Small intestine (tissue), 7 donors: ENCODE results near the gene SIX4. TPM values are rescaled to one million over a fixed set of nuclear protein-coding genes. Genes with fewer than 3 reads are reported as not detected.

Experiments used
- DNase-seq, 2 donors: peaks; one replicate each; pipeline versions ENCODE4 v3.0.0 to v3.0.0-alpha.2; 2013
- FAIRE-seq: peaks from 2 replicates; lab custom pipeline; 2012; peaks lifted over from hg19 to GRCh38; lab: Jason Lieb, UNC
- H3K27ac ChIP-seq, 3 donors: one replicate each; pipeline ENCODE4 v1.5.1; 2013; ENCODE audit warnings: low read length in 2 of 3, mild to moderate bottlenecking in 2 of 3, control low read depth in 1 of 3, inconsistent platforms in 1 of 3, low read depth in 1 of 3, moderate library complexity in 1 of 3
- H3K27me3 ChIP-seq, 3 donors: one replicate each; pipeline ENCODE4 v1.6.1; 2013; ENCODE audit warnings: low read length in 3 of 3, inconsistent platforms in 1 of 3; ENCODE audit not compliant: control insufficient read depth in 3 of 3, insufficient read depth in 3 of 3
- H3K36me3 ChIP-seq, 3 donors: one replicate each; pipeline ENCODE4 v1.6.1; 2013; ENCODE audit warnings: low read length in 3 of 3, inconsistent platforms in 1 of 3, low read depth in 1 of 3, mild to moderate bottlenecking in 1 of 3, moderate library complexity in 1 of 3; ENCODE audit not compliant: control insufficient read depth in 3 of 3, insufficient read depth in 2 of 3
- H3K4me1 ChIP-seq, 3 donors: one replicate each; pipeline ENCODE4 v1.6.1; 2013; ENCODE audit warnings: low read length in 2 of 3, inconsistent platforms in 1 of 3, low read depth in 1 of 3, mild to moderate bottlenecking in 1 of 3, moderate library complexity in 1 of 3; ENCODE audit not compliant: control insufficient read depth in 3 of 3, insufficient read depth in 2 of 3
- H3K4me3 ChIP-seq, 3 donors: one replicate each; pipeline ENCODE4 v1.5.1; 2013; ENCODE audit warnings: low read length in 3 of 3, control low read depth in 1 of 3, inconsistent platforms in 1 of 3, low read depth in 1 of 3, mild to moderate bottlenecking in 1 of 3, moderate library complexity in 1 of 3
- H3K9me3 ChIP-seq, 2 donors: one replicate each; pipeline ENCODE4 v1.6.1; 2013; ENCODE audit warnings: low read depth in 1 of 2, low read length in 1 of 2; ENCODE audit not compliant: control insufficient read depth in 2 of 2, insufficient read depth in 1 of 2
- WGBS, 3 donors: extraction: QIAGEN DNeasy Blood & Tissue Kit; methylation state at CpG; one replicate each; pipeline ENCODE4 v1.1.7; 2013; 5-methylcytosine and 5-hydroxymethylcytosine counted together
- polyA plus RNA-seq, 4 donors: library from polyadenylated mRNA; stranded (reverse) in 3 of 4; unstranded in 1 of 4; fragments of 200-250 nt in 3 of 4; fragments of 120-200 nt in 1 of 4; gene quantifications; one replicate each; pipeline versions ENCODE4 v1.2.1 to v1.2.3, GENCODE V29; 2013
- donor health status: healthy with polysubstance abuse.
- donor health status: control.
- donor health status: control.
- donor health status: Bipolar disorder and iron deficiency.
- donor health status: healthy.

The SIX4 gene
- polyA plus RNA-seq, 4 donors: 0.12 to 0.25 TPM; not detected in 2

GRCh38 chr14:60756847-60757246, 32.7 kb upstream of the SIX4 start:
- no peaks in the 10 kb centered on the region for H3K9me3 ChIP-seq
- FAIRE-seq: no peak
- H3K27ac ChIP-seq: no peak overlapping the region
- DNase-seq: no peak
- peaks cover 0 to 2% (median 0%) of the 10 kb centered on the region in 3 donors for H3K36me3 ChIP-seq
- no peaks in the 10 kb centered on the region for H3K27me3 ChIP-seq
- no peak overlapping the region for H3K4me3 ChIP-seq
- 55 to 68% (median 64%) methylated on average over 1 of the region's 1 CpG for WGBS, 3 donors
- H3K4me1 ChIP-seq: no peaks in the 10 kb centered on the region

DNA sequence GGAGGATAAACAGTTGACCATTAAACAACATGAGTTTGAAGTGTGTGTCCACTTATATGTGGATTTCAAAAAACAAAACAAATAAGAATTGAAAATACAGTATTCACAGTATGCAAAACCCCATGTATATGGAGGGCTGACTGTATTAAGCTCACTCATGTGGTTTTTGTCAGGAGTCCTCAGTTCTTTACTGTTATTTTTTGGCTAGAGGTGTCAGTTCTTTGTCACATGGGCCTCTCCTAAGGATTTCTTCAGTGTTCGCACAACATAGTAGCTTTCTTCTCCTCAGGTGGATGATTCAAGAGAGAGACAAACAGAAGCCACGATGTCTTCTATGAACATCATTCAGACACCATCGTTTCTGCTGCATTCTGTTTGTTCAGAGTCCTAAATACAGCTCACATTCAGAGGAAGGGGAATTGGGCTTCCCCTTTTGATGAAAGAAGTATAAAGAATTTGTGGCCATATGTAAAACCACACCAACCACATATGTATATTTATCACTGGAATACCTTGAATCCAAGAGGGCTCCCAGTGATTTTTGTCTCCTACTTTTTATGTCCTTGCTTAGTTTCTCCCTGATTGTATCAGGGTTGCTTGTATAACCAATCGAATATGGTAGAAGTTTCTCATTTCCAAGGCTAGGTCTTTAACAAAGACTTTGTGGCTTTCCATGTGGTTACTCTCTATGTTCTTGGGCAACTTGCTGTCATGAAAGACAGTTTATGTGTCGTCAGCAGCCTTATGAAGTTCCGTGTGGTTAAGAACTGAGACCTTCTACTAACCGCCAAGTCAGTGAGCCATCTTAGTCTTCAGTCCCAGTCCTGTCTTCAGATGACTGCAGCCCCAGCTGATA, 29.3 kb upstream of the SIX4 start:
- Histone ChIP-seq H3K4me1 (no peaks in the 10 kb centered on the region), H3K9me3 (no peaks in the 10 kb centered on the region), H3K27ac (peak overlapping the region in 1 of 3 donors; percentile 55), H3K27me3 (no peaks in the 10 kb centered on the region), H3K36me3 (peaks cover 0 to 2% (median 0%) of the 10 kb centered on the region in 3 donors), H3K4me3 (no peak overlapping the region)
- no peak for FAIRE-seq
- DNase-seq: peak; percentile 14 to 70
- WGBS, 3 donors: 72 to 87% (median 77%) methylated on average over 7 of the region's 7 CpGs

DNA sequence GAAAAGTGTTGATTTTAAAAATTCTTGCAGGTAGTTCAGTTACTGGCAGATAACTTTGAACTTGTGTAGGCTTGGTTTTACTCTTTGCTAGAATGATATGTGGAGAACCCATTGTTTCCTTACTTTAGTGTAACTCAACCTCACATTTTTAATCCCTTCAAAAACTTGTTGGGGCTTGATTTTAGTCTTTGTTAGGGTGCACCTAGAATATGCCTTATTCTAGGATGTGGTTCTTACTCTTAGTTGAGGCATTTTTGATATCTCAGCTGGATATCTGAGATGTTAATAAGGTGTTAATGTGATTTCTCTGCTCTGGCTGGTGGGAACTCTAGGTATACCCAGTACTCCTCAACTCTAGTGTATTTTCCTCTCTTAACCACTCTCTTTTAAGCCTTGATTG, 20.4 kb upstream of the SIX4 start:
- H3K4me3 ChIP-seq: no peak overlapping the region
- FAIRE-seq (no peak), DNase-seq (no peak)
- H3K9me3 ChIP-seq: peaks cover 0 to 13% of the 10 kb centered on the region in 2 donors
- H3K36me3 ChIP-seq: no peaks in the 10 kb centered on the region
- no peaks in the 10 kb centered on the region for H3K27me3 ChIP-seq
- H3K27ac ChIP-seq: no peak overlapping the region
- H3K4me1 ChIP-seq: no peaks in the 10 kb centered on the region

DNA sequence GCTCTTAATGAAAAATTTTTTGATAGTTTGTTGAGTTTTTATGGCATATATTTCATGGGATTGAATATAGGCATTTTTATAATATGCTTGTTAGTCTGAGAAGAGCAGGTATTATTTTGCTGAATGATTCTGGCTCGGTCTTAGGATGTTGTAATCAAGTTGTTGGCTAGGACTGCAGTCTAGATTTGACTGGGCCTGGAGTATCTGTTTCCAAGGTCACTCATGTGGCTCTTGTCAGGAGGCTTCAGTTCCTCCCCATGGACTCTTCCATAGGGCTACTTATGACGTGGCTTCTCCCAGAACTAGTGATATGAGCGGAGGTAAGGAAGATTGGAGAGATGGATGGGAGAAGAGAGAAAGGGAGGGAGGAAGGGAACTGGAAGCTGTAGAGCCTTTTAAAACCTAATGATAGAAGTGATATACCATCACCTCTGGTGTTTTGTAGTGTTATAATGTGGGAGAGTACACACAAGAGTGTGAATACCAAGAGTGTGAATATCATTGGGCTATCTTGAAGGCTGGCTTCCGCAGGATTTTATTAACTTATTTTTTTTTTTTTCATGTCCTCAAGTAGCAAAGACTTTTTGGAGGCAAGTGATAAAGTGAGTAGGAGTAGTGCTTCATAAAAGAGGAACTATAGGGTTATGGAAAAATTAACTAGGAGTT, 14.8 kb upstream of the SIX4 start:
- DNase-seq: no peak
- H3K36me3 ChIP-seq: no peaks in the 10 kb centered on the region
- H3K9me3 ChIP-seq: peaks cover 0 to 6% of the 10 kb centered on the region in 2 donors
- no peak overlapping the region for H3K27ac ChIP-seq
- 84 to 93% (median 89%) methylated on average over 4 of the region's 4 CpGs for WGBS, 3 donors
- no peaks in the 10 kb centered on the region for H3K27me3 ChIP-seq
- H3K4me3 ChIP-seq: no peak overlapping the region
- no peak for FAIRE-seq
- H3K4me1 ChIP-seq: peaks cover 0 to 2% (median 0%) of the 10 kb centered on the region in 3 donors

DNA sequence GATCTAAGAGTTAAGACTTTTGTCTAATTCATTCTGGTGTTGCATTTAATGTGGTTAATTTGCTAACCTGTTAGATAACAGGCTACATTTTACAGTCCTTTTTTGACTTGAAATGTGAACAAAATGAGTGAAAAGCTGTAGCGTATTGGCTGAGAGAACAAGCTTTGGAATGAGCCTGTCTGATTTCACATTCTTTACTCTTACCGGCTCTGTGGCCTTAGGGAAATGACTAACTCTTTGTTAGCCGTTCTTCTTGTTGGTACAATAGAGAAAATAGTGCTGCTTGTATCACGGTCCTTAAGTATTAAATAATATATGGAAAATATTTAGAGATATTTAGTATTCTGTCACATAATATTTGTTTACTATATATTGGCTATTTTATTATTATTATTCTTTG, 12.3 kb upstream of the SIX4 start:
- Histone ChIP-seq H3K27me3 (no peaks in the 10 kb centered on the region), H3K36me3 (no peaks in the 10 kb centered on the region), H3K9me3 (no peaks in the 10 kb centered on the region), H3K27ac (no peak overlapping the region), H3K4me3 (no peak overlapping the region), H3K4me1 (peaks cover 0 to 2% (median 0%) of the 10 kb centered on the region in 3 donors)
- WGBS, 3 donors: 34 to 55% (median 48%) methylated on average over 4 of the region's 4 CpGs
- FAIRE-seq: no peak
- no peak for DNase-seq

DNA sequence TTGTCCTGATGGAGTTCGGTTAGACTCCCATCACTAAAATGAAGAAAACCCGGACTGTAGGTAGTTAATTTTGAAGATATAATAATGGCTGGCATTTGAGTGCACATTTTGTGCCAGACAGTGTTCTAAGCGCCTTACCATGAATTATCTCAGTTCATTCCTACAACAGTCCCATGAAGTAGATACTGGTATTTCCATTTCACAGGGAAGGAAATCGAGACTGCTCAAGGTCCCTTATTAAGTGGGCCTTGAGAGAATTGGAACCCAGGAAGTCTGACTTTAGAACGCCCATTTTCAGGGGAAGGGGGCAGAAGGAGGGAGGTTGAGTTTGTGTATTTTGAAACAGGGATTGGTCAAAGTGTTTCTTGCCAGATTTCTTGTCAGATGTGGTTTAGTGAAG, 11.3 kb upstream of the SIX4 start:
- peaks cover 0 to 2% (median 0%) of the 10 kb centered on the region in 3 donors for H3K4me1 ChIP-seq
- no peak overlapping the region for H3K27ac ChIP-seq
- no peaks in the 10 kb centered on the region for H3K27me3 ChIP-seq
- peak overlapping the region; percentile 56 to 65 (median 65) for H3K4me3 ChIP-seq
- FAIRE-seq (no peak), DNase-seq (peak in 1 of 2 donors; percentile 5)
- 4 to 14% (median 13%) methylated on average over 5 of the region's 5 CpGs for WGBS, 3 donors
- no peaks in the 10 kb centered on the region for H3K36me3 ChIP-seq
- no peaks in the 10 kb centered on the region for H3K9me3 ChIP-seq

DNA sequence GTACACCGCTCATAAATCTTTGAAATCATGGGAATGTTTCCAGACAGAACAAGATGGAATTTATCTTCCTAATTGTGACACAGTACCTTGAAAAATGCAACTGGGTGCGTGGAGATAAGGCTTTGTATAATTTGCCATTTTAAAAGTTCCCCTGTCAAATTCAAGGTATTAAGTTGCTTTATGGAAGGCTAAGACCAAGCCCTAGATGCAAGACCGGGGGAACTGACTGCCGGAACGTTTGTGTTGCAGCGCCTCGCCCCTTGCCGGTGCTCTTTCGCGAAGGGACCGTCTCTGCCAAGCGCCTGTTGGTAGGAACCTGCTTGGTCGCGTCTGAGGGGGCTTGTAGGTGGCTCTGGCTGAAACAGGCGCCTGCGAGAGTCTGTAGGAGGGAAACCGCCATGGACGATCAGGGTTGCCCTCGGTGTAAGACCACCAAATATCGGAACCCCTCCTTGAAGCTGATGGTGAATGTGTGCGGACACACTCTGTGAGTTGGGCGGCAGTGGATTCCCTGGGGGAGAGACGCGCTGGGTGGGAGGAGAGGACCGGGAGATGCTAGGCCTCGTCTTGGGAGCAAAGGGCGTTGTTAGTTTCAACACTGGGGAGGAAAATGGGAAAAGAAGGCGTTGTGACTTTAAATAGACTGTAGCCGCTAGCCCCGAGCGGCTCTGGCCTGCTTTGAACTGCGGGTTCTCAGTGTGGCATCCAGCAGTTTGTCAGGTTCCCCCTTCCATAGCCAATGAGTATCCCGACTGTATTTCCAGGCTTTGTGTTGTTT, 10.5 kb upstream of the SIX4 start, which contains the start of gene MNAT1:
Gene MNAT1, plus strand, starts transcription at position 297 of the 778 bp plus-strand sequence. Its CDS starts 102 bp downstream, at position 399.
- Histone ChIP-seq H3K36me3 (no peaks in the 10 kb centered on the region), H3K27me3 (peaks cover 0 to 6% (median 5%) of the 10 kb centered on the region in 3 donors), H3K4me3 (peak within 1 kb of the TSS; percentile 56 to 65 (median 65)), H3K4me1 (peaks cover 0 to 2% (median 0%) of the 10 kb centered on the region in 3 donors), H3K9me3 (no peaks in the 10 kb centered on the region), H3K27ac (peak within 1 kb of the TSS in 2 of 3 donors; percentile 59 to 78)
- WGBS, 3 donors: 2 to 3% (median 3%) methylated on average over 33 of the region's 33 CpGs
- DNase-seq (peak; percentile 68 to 92), FAIRE-seq (no peak)
